Measurements from ENCODE around the gene RBM15B. TPM values are rescaled to one million over a fixed set of nuclear protein-coding genes. Genes with fewer than 3 reads are reported as not detected.

RBM15B gene
- total RNA-seq, 1 donor from 2014 or later: 15.7 TPM

GRCh38 chr3:51400166-51400565, 9.1 kb downstream of the RBM15B start:
- no peak overlapping the region for H3K27ac ChIP-seq (ENCODE audit: low read depth, low read length)
- no peak overlapping the region for H3K9ac ChIP-seq (ENCODE audit: low read depth in 1 of 3, low read length in 3 of 3)
- H3K9me3 ChIP-seq (ENCODE audit: control insufficient read depth in 3 of 3, low read length in 3 of 3): no peaks in the 10 kb centered on the region
- no peak overlapping the region for H3K4me3 ChIP-seq (ENCODE audit: low read length in 3 of 3)
- H3K36me3 ChIP-seq (ENCODE audit: control insufficient read depth in 3 of 3, insufficient read depth in 3 of 3, low read length in 3 of 3): peaks cover 27 to 49% (median 40%) of the 10 kb centered on the region in 3 donors
- no peaks in the 10 kb centered on the region for H3K27me3 ChIP-seq (ENCODE audit: control insufficient read depth in 3 of 3, insufficient read depth in 3 of 3, low read length in 3 of 3)
- peaks cover 12 to 22% (median 19%) of the 10 kb centered on the region in 3 donors for H3K4me1 ChIP-seq (ENCODE audit: control insufficient read depth in 3 of 3, insufficient read depth in 3 of 3, low read length in 3 of 3)

- Histone ChIP-seq H3K36me3 (ENCODE audit: control insufficient read depth in 3 of 3, insufficient read depth in 3 of 3, low read length in 3 of 3) (peaks cover 12 to 33% (median 24%) of the 10 kb centered on the region in 3 donors), H3K9me3 (ENCODE audit: control insufficient read depth in 3 of 3, low read length in 3 of 3) (no peaks in the 10 kb centered on the region), H3K4me3 (ENCODE audit: low read length in 3 of 3) (no peak overlapping the region), H3K4me1 (ENCODE audit: control insufficient read depth in 3 of 3, insufficient read depth in 3 of 3, low read length in 3 of 3) (peaks cover 2 to 6% (median 6%) of the 10 kb centered on the region in 3 donors), H3K27ac (ENCODE audit: low read depth, low read length) (no peak overlapping the region), H3K27me3 (ENCODE audit: control insufficient read depth in 3 of 3, insufficient read depth in 3 of 3, low read length in 3 of 3) (no peaks in the 10 kb centered on the region), H3K9ac (ENCODE audit: low read depth in 1 of 3, low read length in 3 of 3) (no peak overlapping the region)
Observed at GRCh38 chr3:51401735-51402134, 10.7 kb downstream of the RBM15B start.

- Histone ChIP-seq H3K27me3 (ENCODE audit: control insufficient read depth in 3 of 3, insufficient read depth in 3 of 3, low read length in 3 of 3) (no peaks in the 10 kb centered on the region), H3K4me3 (ENCODE audit: low read length in 3 of 3) (no peak overlapping the region), H3K4me1 (ENCODE audit: control insufficient read depth in 3 of 3, insufficient read depth in 3 of 3, low read length in 3 of 3) (peaks cover 0 to 2% (median 0%) of the 10 kb centered on the region in 3 donors), H3K9ac (ENCODE audit: low read depth in 1 of 3, low read length in 3 of 3) (no peak overlapping the region), H3K27ac (ENCODE audit: low read depth, low read length) (no peak overlapping the region), H3K36me3 (ENCODE audit: control insufficient read depth in 3 of 3, insufficient read depth in 3 of 3, low read length in 3 of 3) (peaks cover 7 to 32% (median 17%) of the 10 kb centered on the region in 3 donors), H3K9me3 (ENCODE audit: control insufficient read depth in 3 of 3, low read length in 3 of 3) (no peaks in the 10 kb centered on the region)
Observed at GRCh38 chr3:51403675-51404074, 12.6 kb downstream of the RBM15B start.

DNA sequence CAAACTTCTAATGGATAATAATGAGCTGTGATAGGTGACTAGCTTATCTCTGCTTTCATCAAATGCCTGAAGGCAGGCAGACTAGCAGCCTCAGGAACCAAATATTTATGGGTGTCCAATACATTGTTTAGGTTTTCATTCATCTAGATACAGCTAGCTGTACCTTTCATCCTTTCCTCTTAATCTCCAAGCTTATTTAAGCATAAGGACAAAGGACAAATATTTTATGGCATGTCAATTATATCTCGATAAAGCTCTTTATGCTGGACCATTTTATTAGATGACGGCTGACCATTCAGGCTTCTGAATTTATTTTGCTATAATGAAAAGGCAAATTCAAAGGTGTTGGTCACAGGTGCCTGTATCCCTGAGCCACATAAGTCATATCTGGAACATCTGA, 16.9 kb downstream of the RBM15B start:
- no peak overlapping the region for H3K9ac ChIP-seq (ENCODE audit: low read depth in 1 of 3, low read length in 3 of 3)
- peaks cover 24 to 41% (median 32%) of the 10 kb centered on the region in 3 donors for H3K36me3 ChIP-seq (ENCODE audit: control insufficient read depth in 3 of 3, insufficient read depth in 3 of 3, low read length in 3 of 3)
- no peak overlapping the region for H3K4me3 ChIP-seq (ENCODE audit: low read length in 3 of 3)
- H3K27me3 ChIP-seq (ENCODE audit: control insufficient read depth in 3 of 3, insufficient read depth in 3 of 3, low read length in 3 of 3): no peaks in the 10 kb centered on the region
- H3K4me1 ChIP-seq (ENCODE audit: control insufficient read depth in 3 of 3, insufficient read depth in 3 of 3, low read length in 3 of 3): no peaks in the 10 kb centered on the region
- no peak overlapping the region for H3K27ac ChIP-seq (ENCODE audit: low read depth, low read length)
- H3K9me3 ChIP-seq (ENCODE audit: control insufficient read depth in 3 of 3, low read length in 3 of 3): no peaks in the 10 kb centered on the region

DNA sequence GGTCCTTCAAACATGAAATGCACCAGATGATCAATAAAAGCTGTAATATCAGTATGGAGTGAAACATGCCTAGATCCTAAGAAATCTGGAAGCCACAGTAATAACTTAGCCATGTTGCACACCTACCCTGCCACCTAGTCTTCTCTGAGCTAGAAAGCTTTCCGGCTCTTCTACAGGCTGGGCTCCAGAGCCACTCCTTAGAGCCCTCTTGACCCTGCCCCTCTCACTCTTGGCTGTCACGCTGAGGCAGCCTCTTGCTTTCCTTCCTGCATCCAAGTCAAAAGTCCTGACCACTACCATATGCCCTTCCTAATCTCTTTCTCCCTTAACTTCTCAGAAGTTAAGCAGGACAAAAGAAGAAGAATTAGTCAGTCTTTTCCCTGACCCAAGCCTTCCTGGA, 17.7 kb downstream of the RBM15B start:
- no peaks in the 10 kb centered on the region for H3K4me1 ChIP-seq (ENCODE audit: control insufficient read depth in 3 of 3, insufficient read depth in 3 of 3, low read length in 3 of 3)
- H3K27me3 ChIP-seq (ENCODE audit: control insufficient read depth in 3 of 3, insufficient read depth in 3 of 3, low read length in 3 of 3): no peaks in the 10 kb centered on the region
- no peak overlapping the region for H3K4me3 ChIP-seq (ENCODE audit: low read length in 3 of 3)
- H3K9me3 ChIP-seq (ENCODE audit: control insufficient read depth in 3 of 3, low read length in 3 of 3): no peaks in the 10 kb centered on the region
- H3K9ac ChIP-seq (ENCODE audit: low read depth in 1 of 3, low read length in 3 of 3): no peak overlapping the region
- no peak overlapping the region for H3K27ac ChIP-seq (ENCODE audit: low read depth, low read length)
- H3K36me3 ChIP-seq (ENCODE audit: control insufficient read depth in 3 of 3, insufficient read depth in 3 of 3, low read length in 3 of 3): peaks cover 24 to 43% (median 35%) of the 10 kb centered on the region in 3 donors

GRCh38 chr3:51422211-51422610, 31.1 kb downstream of the RBM15B start:
- no peak overlapping the region for H3K27ac ChIP-seq (ENCODE audit: low read depth, low read length)
- no peaks in the 10 kb centered on the region for H3K9me3 ChIP-seq (ENCODE audit: control insufficient read depth in 3 of 3, low read length in 3 of 3)
- H3K4me1 ChIP-seq (ENCODE audit: control insufficient read depth in 3 of 3, insufficient read depth in 3 of 3, low read length in 3 of 3): no peaks in the 10 kb centered on the region
- peaks cover 21 to 38% (median 38%) of the 10 kb centered on the region in 3 donors for H3K36me3 ChIP-seq (ENCODE audit: control insufficient read depth in 3 of 3, insufficient read depth in 3 of 3, low read length in 3 of 3)
- no peak overlapping the region for H3K9ac ChIP-seq (ENCODE audit: low read depth in 1 of 3, low read length in 3 of 3)
- no peak overlapping the region for H3K4me3 ChIP-seq (ENCODE audit: low read length in 3 of 3)
- H3K27me3 ChIP-seq (ENCODE audit: control insufficient read depth in 3 of 3, insufficient read depth in 3 of 3, low read length in 3 of 3): no peaks in the 10 kb centered on the region

DNA sequence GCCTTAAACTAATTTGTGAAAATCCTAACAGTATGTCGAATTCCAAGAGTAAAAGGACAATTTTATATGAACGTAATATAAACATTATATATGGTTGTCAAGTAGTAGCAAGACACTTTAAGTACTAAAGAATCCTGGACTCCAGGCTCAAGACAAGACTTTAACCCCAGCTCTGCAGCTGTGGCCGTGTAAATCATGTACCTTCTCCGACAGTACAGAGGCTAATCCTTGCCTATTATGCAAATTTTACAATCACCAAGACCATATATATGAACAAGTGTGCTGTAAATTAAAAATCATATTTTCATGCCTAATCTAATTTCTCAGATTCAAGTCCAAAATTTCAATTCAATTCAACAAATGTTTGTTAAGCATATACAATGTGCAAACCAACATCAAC, 35.8 kb downstream of the RBM15B start:
- H3K9ac ChIP-seq (ENCODE audit: low read depth in 1 of 3, low read length in 3 of 3): no peak overlapping the region
- no peaks in the 10 kb centered on the region for H3K27me3 ChIP-seq (ENCODE audit: control insufficient read depth in 3 of 3, insufficient read depth in 3 of 3, low read length in 3 of 3)
- H3K36me3 ChIP-seq (ENCODE audit: control insufficient read depth in 3 of 3, insufficient read depth in 3 of 3, low read length in 3 of 3): peaks cover 6 to 31% (median 27%) of the 10 kb centered on the region in 3 donors
- H3K9me3 ChIP-seq (ENCODE audit: control insufficient read depth in 3 of 3, low read length in 3 of 3): no peaks in the 10 kb centered on the region
- H3K4me3 ChIP-seq (ENCODE audit: low read length in 3 of 3): no peak overlapping the region
- H3K27ac ChIP-seq (ENCODE audit: low read depth, low read length): no peak overlapping the region
- H3K4me1 ChIP-seq (ENCODE audit: control insufficient read depth in 3 of 3, insufficient read depth in 3 of 3, low read length in 3 of 3): no peaks in the 10 kb centered on the region

DNA sequence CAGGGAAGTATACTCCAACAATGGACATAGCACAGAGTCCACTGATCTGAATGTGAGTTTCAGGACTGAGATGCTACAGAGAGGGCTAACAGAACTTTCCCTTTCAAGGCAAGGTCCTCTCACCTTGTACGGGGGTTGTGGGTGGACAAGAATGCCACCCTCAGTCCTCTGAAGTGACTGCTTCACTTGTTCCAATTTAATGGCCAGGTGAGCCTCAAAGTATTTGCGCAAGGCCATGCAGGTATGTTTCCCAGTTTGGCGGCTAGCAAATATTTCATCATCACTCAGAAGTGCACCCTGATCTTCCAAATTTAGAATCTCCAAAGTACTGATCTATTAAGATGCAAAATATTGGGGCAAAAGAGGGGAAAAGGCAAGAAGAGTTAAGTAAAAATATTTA, 38.1 kb downstream of the RBM15B start:
- Histone ChIP-seq H3K27me3 (ENCODE audit: control insufficient read depth in 3 of 3, insufficient read depth in 3 of 3, low read length in 3 of 3) (no peaks in the 10 kb centered on the region), H3K27ac (ENCODE audit: low read depth, low read length) (no peak overlapping the region), H3K4me1 (ENCODE audit: control insufficient read depth in 3 of 3, insufficient read depth in 3 of 3, low read length in 3 of 3) (no peaks in the 10 kb centered on the region), H3K9ac (ENCODE audit: low read depth in 1 of 3, low read length in 3 of 3) (no peak overlapping the region), H3K36me3 (ENCODE audit: control insufficient read depth in 3 of 3, insufficient read depth in 3 of 3, low read length in 3 of 3) (peaks cover 2 to 31% (median 22%) of the 10 kb centered on the region in 3 donors), H3K4me3 (ENCODE audit: low read length in 3 of 3) (no peak overlapping the region), H3K9me3 (ENCODE audit: control insufficient read depth in 3 of 3, low read length in 3 of 3) (no peaks in the 10 kb centered on the region)

- no peak overlapping the region for H3K4me3 ChIP-seq (ENCODE audit: low read length in 3 of 3)
- H3K27me3 ChIP-seq (ENCODE audit: control insufficient read depth in 3 of 3, insufficient read depth in 3 of 3, low read length in 3 of 3): no peaks in the 10 kb centered on the region
- no peak overlapping the region for H3K9ac ChIP-seq (ENCODE audit: low read depth in 1 of 3, low read length in 3 of 3)
- peaks cover 0 to 12% (median 8%) of the 10 kb centered on the region in 3 donors for H3K36me3 ChIP-seq (ENCODE audit: control insufficient read depth in 3 of 3, insufficient read depth in 3 of 3, low read length in 3 of 3)
- H3K27ac ChIP-seq (ENCODE audit: low read depth, low read length): no peak overlapping the region
- no peaks in the 10 kb centered on the region for H3K9me3 ChIP-seq (ENCODE audit: control insufficient read depth in 3 of 3, low read length in 3 of 3)
- no peaks in the 10 kb centered on the region for H3K4me1 ChIP-seq (ENCODE audit: control insufficient read depth in 3 of 3, insufficient read depth in 3 of 3, low read length in 3 of 3)
Observed at GRCh38 chr3:51434110-51434509, 43.0 kb downstream of the RBM15B start.

GRCh38 chr3:51434746-51435327, 43.8 kb downstream of the RBM15B start:
- Histone ChIP-seq H3K36me3 (ENCODE audit: control insufficient read depth in 3 of 3, insufficient read depth in 3 of 3, low read length in 3 of 3) (peaks cover 0 to 6% (median 3%) of the 10 kb centered on the region in 3 donors), H3K9ac (ENCODE audit: low read depth in 1 of 3, low read length in 3 of 3) (no peak overlapping the region)

More at GRCh38 chr3:51434746-51435327, 43.8 kb downstream of the RBM15B start:
- Histone ChIP-seq H3K9me3 (ENCODE audit: control insufficient read depth in 3 of 3, low read length in 3 of 3) (no peaks in the 10 kb centered on the region), H3K4me3 (ENCODE audit: low read length in 3 of 3) (no peak overlapping the region), H3K27me3 (ENCODE audit: control insufficient read depth in 3 of 3, insufficient read depth in 3 of 3, low read length in 3 of 3) (no peaks in the 10 kb centered on the region), H3K27ac (ENCODE audit: low read depth, low read length) (no peak overlapping the region), H3K4me1 (ENCODE audit: control insufficient read depth in 3 of 3, insufficient read depth in 3 of 3, low read length in 3 of 3) (no peaks in the 10 kb centered on the region)
